Kidney (tissue), 14 donors: Measurements from ENCODE around the gene GRWD1. TPM values are rescaled to one million over a fixed set of nuclear protein-coding genes. Genes with fewer than 3 reads are reported as not detected.

Experiments
- DNase-seq, 5 donors: peaks; one replicate each; pipeline ENCODE4 v3.0.0-alpha.2; 2013 to 2020
- FAIRE-seq: peaks from 2 replicates; lab custom pipeline; 2012; peaks lifted over from hg19 to GRCh38; lab: Jason Lieb, UNC
- H3K27ac ChIP-seq, 2 donors: one replicate each; pipeline ENCODE4 v1.7.0; 2013; ENCODE audit warnings: low read depth in 2 of 2, low read length in 2 of 2, inconsistent platforms in 1 of 2
- H3K27me3 ChIP-seq: one replicate; pipeline ENCODE4 v1.7.1; 2013; ENCODE audit warnings: low read length, inconsistent platforms; ENCODE audit not compliant: control insufficient read depth, insufficient read depth
- H3K36me3 ChIP-seq, 3 donors: one replicate each; pipeline versions ENCODE4 v1.7.0 to v1.7.1; 2013; ENCODE audit warnings: low read length in 3 of 3, control low read depth in 1 of 3, inconsistent platforms in 1 of 3; ENCODE audit not compliant: insufficient read depth in 3 of 3, control insufficient read depth in 2 of 3
- H3K4me1 ChIP-seq, 3 donors: one replicate each; pipeline versions ENCODE4 v1.7.0 to v1.7.1; 2013; ENCODE audit warnings: low read length in 3 of 3, inconsistent platforms in 1 of 3, low read depth in 1 of 3; ENCODE audit not compliant: control insufficient read depth in 2 of 3, insufficient read depth in 2 of 3
- H3K4me3 ChIP-seq, 3 donors: one replicate each; pipeline versions ENCODE4 v1.7.0 to v1.8.1; 2013; ENCODE audit warnings: low read length in 3 of 3, control low read depth in 1 of 3, inconsistent platforms in 1 of 3
- H3K9ac ChIP-seq, 3 donors: one replicate each; pipeline versions ENCODE4 v1.7.0 to v1.7.1; 2013; ENCODE audit warnings: low read length in 3 of 3, control low read depth in 1 of 3, inconsistent platforms in 1 of 3
- H3K9me3 ChIP-seq, 3 donors: one replicate each; pipeline versions ENCODE4 v1.7.0 to v1.7.1; 2013; ENCODE audit warnings: low read length in 3 of 3, control low read depth in 1 of 3, inconsistent platforms in 1 of 3; ENCODE audit not compliant: control insufficient read depth in 2 of 3, insufficient read depth in 1 of 3
- intact Hi-C: fragments of 100-400 bp; cut with DNase I; formaldehyde crosslinking; loops from one replicate; pipeline ENCODE4 v1.11.1; 2022
- polyA plus RNA-seq: library from polyadenylated mRNA; stranded (reverse); fragments of 350-450 nt; fragmentation: Illumina TruSeq; extraction: RNeasy Lipid Tissue Mini Kit (QIAGEN cat#74804); gene quantifications from one replicate; pipeline ENCODE4 v1.2.3, GENCODE V29; 2014; ENCODE audit warnings: low read depth, low replicate concordance; ENCODE audit not compliant: insufficient read depth
- total RNA-seq: library from RNA; stranded (reverse); fragmentation: NEBNext Ultra II Directional; extraction: Animal tissue kit (Norgen Biotek cat#: 25700); gene quantifications from one replicate; pipeline ENCODE4 v1.2.1, GENCODE V29; 2021
- TF ChIP-seq, protein P1 (sequence below): IDR thresholded peaks from 3 replicates; pipeline ENCODE4 v1.5.1; 2012; ENCODE audit warnings: mild to moderate bottlenecking, moderate library complexity, borderline replicate concordance; ENCODE audit not compliant: insufficient read depth; ENCODE audit errors: extremely low read depth
- donor health status: control.
- donor health status: control.
- donor health status: control.
- donor health status: control.
- donor health status: control.
- donor health status: DM: yes; HTN: yes; CAD: no.
- donor health status: Normal renal cell carcinoma (clear cell type).

Gene GRWD1
- total and polyA plus RNA-seq, 2 donors from 2014 or later: 19.0 to 34.0 TPM

DNA sequence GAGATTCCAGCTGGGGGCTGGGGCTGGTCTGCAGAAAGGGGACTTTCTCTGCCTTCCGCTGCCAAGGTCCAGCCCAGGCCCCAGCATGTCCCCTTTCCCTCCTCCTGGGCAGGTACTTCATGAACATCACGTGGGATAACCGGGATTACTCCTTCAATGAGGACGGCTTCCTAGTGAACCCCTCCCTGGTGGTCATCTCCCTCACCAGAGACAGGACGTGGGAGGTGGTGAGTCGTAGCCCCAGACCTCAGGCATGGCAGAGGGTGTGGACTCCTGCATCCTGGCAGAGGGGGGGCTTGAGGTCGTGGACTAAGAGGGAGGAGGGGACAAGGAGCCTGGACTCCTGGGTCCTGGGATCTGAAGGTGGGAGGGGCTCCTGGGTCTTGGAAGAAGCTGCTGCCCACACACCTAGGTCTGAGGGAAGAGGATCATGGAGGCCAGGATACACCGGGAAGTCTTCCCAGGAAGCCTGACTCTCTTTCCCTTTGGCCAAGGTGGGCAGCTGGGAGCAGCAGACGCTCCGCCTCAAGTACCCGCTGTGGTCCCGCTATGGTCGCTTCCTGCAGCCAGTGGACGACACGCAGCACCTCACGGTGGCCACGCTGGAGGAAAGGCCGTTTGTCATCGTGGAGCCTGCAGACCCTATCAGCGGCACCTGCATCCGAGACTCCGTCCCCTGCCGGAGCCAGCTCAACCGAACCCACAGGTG is 31.8 kb upstream of the GRWD1 start:
- Histone ChIP-seq H3K4me3 (peak overlapping the region in 1 of 3 donors; percentile 35), H3K27ac (no peak overlapping the region), H3K27me3 (no peaks in the 10 kb centered on the region), H3K9me3 (no peaks in the 10 kb centered on the region), H3K4me1 (peaks cover 0 to 2% (median 0%) of the 10 kb centered on the region in 3 donors), H3K9ac (no peak overlapping the region), H3K36me3 (no peaks in the 10 kb centered on the region)
- TF ChIP-seq, protein P1, sequence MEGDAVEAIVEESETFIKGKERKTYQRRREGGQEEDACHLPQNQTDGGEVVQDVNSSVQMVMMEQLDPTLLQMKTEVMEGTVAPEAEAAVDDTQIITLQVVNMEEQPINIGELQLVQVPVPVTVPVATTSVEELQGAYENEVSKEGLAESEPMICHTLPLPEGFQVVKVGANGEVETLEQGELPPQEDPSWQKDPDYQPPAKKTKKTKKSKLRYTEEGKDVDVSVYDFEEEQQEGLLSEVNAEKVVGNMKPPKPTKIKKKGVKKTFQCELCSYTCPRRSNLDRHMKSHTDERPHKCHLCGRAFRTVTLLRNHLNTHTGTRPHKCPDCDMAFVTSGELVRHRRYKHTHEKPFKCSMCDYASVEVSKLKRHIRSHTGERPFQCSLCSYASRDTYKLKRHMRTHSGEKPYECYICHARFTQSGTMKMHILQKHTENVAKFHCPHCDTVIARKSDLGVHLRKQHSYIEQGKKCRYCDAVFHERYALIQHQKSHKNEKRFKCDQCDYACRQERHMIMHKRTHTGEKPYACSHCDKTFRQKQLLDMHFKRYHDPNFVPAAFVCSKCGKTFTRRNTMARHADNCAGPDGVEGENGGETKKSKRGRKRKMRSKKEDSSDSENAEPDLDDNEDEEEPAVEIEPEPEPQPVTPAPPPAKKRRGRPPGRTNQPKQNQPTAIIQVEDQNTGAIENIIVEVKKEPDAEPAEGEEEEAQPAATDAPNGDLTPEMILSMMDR: no peak
- DNase-seq (peak in 3 of 5 donors; percentile 21 to 80 (median 62)), FAIRE-seq (no peak)
- intact Hi-C loops: no loop called here

DNA sequence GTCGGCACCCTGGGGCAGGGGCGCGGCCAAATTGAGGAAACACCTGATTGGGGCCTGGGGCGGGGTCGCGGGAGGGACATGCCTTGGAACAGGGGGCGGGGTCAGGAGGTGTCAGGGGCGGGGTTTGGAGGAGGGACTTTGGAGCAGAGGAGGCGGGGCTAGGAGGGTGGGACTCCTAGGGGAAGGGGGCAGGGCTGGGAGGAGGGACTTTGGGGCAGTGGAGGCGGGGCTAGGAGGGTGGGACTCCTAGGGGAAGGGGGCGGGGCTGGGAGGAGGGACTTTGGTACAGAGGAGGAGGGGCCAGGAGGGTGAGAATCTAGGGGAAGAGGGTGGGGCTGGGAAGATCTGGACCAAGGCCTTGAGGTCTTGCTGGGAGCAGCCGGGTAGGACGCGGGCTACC is 30.4 kb upstream of the GRWD1 start:
- DNase-seq (peak; percentile 67 to 93 (median 79)), FAIRE-seq (no peak)

DNA sequence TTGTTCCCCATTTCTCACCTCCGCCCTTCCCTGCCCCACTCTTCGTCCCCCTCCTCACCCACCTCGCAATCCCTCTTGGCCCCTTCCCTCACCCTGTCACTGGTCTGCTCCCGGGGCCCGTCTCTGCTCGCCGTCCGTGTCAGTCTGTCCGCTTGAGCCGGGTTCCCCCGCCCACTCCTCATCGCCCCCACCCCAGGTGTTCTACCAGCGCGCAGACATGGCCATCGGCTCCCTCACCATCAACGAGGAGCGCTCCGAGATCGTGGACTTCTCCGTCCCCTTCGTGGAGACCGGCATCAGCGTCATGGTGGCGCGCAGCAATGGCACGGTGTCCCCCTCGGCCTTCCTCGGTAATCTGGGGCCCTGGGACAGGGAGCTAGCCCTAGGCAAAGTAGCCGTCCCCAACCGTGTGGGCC is 30.0 kb upstream of the GRWD1 start:
- DNase-seq: peak in 1 of 5 donors; percentile 80
- FAIRE-seq: no peak
- Histone ChIP-seq H3K9me3 (no peaks in the 10 kb centered on the region), H3K27me3 (no peaks in the 10 kb centered on the region), H3K4me3 (no peak overlapping the region), H3K36me3 (no peaks in the 10 kb centered on the region), H3K4me1 (peaks cover 0 to 2% (median 0%) of the 10 kb centered on the region in 3 donors), H3K9ac (no peak overlapping the region), H3K27ac (no peak overlapping the region)
- intact Hi-C loops: no loop called here
- TF ChIP-seq, protein P1: no peak

More for the DNA sequence above, 30.4 kb upstream of the GRWD1 start:
- TF ChIP-seq, protein P1: no peak
- Histone ChIP-seq H3K9ac (no peak overlapping the region), H3K36me3 (no peaks in the 10 kb centered on the region), H3K4me1 (peaks cover 0 to 2% (median 0%) of the 10 kb centered on the region in 3 donors), H3K27me3 (no peaks in the 10 kb centered on the region), H3K4me3 (no peak overlapping the region), H3K9me3 (no peaks in the 10 kb centered on the region), H3K27ac (no peak overlapping the region)
- intact Hi-C loops: no loop called here
